Right lobe of liver (tissue), 4 donors: ENCODE results near the gene DDX47.

Experiments used
- POLR2A ChIP-seq: fragments of 450-650 bp; IDR thresholded peaks from one replicate; pipeline ENCODE4 v1.6.1; 2017; ENCODE audit warnings: antibody characterized with exemption, mild to moderate bottlenecking
- TF ChIP-seq, protein P1 (sequence below), 4 donors: fragments of 200-600 bp in 3 of 4; fragments of 450-650 bp in 1 of 4; IDR thresholded peaks; one replicate each; pipeline versions ENCODE4 v1.5.1 to v1.8.0; 2016 to 2022; ENCODE audit warnings: antibody characterized with exemption in 4 of 4, mild to moderate bottlenecking in 2 of 4
- donor health status: DM: no; HTN: no; CAD: no.
- donor health status: DM: no; HTN: no; CAD: no.
- donor health status: DM: no; HTN: yes; CAD: no.

GRCh38 chr12:12822886-12823285 is 9.7 kb downstream of the DDX47 start:
- no peak for TF ChIP-seq POLR2A
- TF ChIP-seq, protein P1, sequence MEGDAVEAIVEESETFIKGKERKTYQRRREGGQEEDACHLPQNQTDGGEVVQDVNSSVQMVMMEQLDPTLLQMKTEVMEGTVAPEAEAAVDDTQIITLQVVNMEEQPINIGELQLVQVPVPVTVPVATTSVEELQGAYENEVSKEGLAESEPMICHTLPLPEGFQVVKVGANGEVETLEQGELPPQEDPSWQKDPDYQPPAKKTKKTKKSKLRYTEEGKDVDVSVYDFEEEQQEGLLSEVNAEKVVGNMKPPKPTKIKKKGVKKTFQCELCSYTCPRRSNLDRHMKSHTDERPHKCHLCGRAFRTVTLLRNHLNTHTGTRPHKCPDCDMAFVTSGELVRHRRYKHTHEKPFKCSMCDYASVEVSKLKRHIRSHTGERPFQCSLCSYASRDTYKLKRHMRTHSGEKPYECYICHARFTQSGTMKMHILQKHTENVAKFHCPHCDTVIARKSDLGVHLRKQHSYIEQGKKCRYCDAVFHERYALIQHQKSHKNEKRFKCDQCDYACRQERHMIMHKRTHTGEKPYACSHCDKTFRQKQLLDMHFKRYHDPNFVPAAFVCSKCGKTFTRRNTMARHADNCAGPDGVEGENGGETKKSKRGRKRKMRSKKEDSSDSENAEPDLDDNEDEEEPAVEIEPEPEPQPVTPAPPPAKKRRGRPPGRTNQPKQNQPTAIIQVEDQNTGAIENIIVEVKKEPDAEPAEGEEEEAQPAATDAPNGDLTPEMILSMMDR (IDR thresholded peaks at IDR 0.05) = no peak
